H1 (cell line): ENCODE results near the gene GDPD4. TPM values are rescaled to one million over a fixed set of nuclear protein-coding genes. Genes with fewer than 3 reads are reported as not detected.

Source experiments
- CTCF ChIA-PET: fragments of 300-600 bp; sonication (Branson Sonifier 250); formaldehyde crosslinking; loops from one replicate; lab custom pipeline; 2021; ENCODE audit not compliant: partially characterized antibody; lab: Charles Lee
- POLR2A ChIA-PET: fragments of 300-600 bp; sonication (Branson Sonifier 250); formaldehyde crosslinking; loops from one replicate; lab custom pipeline; 2021; ENCODE audit warnings: inconsistent platforms; ENCODE audit not compliant: partially characterized antibody; lab: Charles Lee
- DNase-seq, 2 experiments: peaks; one replicate each; pipeline versions ENCODE4 v3.0.0 to v3.0.0-alpha.2; 2010 to 2022; ENCODE audit warnings: low spot score in 2 of 2, low read depth in 1 of 2, mixed read lengths in 1 of 2
- FAIRE-seq: peaks from 2 replicates; lab custom pipeline; 2011; peaks lifted over from hg19 to GRCh38; lab: Jason Lieb, UNC
- H2AFZ ChIP-seq: 2 replicates; pipeline ENCODE4 v1.8.1; 2012; ENCODE audit warnings: low read length, inconsistent platforms
- H2AK5ac ChIP-seq: 2 replicates; pipeline ENCODE4 v1.6.1; 2013; ENCODE audit warnings: low read depth, low read length
- H2BK120ac ChIP-seq: replicated peaks from 2 replicates; pipeline ENCODE3; 2013; ENCODE audit warnings: low read depth, low read length, inconsistent platforms
- H2BK12ac ChIP-seq: 2 replicates; pipeline ENCODE4 v1.6.1; 2013; ENCODE audit warnings: low read depth, low read length
- H2BK15ac ChIP-seq: 2 replicates; pipeline ENCODE4 v1.6.1; 2013; ENCODE audit warnings: low read length
- H2BK20ac ChIP-seq: 2 replicates; pipeline ENCODE4 v1.6.1; 2013; ENCODE audit warnings: low read length
- H2BK5ac ChIP-seq: 2 replicates; pipeline ENCODE4 v1.6.1; 2013; ENCODE audit warnings: low read depth, low read length
- H3K14ac ChIP-seq: 2 replicates; pipeline ENCODE4 v1.6.1; 2013; ENCODE audit warnings: inconsistent platforms; ENCODE audit not compliant: insufficient read length
- H3K18ac ChIP-seq: 2 replicates; pipeline ENCODE4 v1.6.1; 2013; ENCODE audit warnings: low read length; ENCODE audit errors: extremely low read depth
- H3K23ac ChIP-seq: 2 replicates; pipeline ENCODE4 v1.6.1; 2013; ENCODE audit warnings: inconsistent platforms; ENCODE audit not compliant: insufficient read length
- H3K23me2 ChIP-seq: 2 replicates; pipeline ENCODE4 v1.6.1; 2013; ENCODE audit warnings: low read depth, low read length
- H3K27ac ChIP-seq: 2 replicates; pipeline ENCODE4 v1.6.1; 2011; ENCODE audit warnings: low read depth, low read length, inconsistent platforms
- H3K27me3 ChIP-seq, 4 experiments: replicated peaks in 1 of 4; 1 replicate in 1 of 4; 2 replicates in 3 of 4; pipeline versions ENCODE4 v1.6.1 to v1.8.1; 2011 to 2013; ENCODE audit warnings: low read length in 3 of 4, mild to moderate bottlenecking in 3 of 4, inconsistent platforms in 2 of 4, mixed read lengths in 2 of 4, moderate library complexity in 1 of 4; ENCODE audit not compliant: control insufficient read depth in 3 of 4, insufficient read depth in 3 of 4; ENCODE audit errors: extremely low read depth in 1 of 4
- H3K36me3 ChIP-seq, 4 experiments: 2 replicates each; pipeline versions ENCODE4 v1.6.1 to v1.8.1; 2011 to 2013; ENCODE audit warnings: mild to moderate bottlenecking in 4 of 4, low read length in 3 of 4, moderate library complexity in 2 of 4, control low read depth in 1 of 4, inconsistent platforms in 1 of 4; ENCODE audit not compliant: insufficient read depth in 4 of 4, control insufficient read depth in 2 of 4
- H3K4ac ChIP-seq: replicated peaks from 2 replicates; pipeline ENCODE3; 2013; ENCODE audit warnings: low read length, low read depth, mixed read lengths, inconsistent platforms; ENCODE audit not compliant: insufficient read length
- H3K4me1 ChIP-seq, 4 experiments: replicated peaks in 1 of 4; 1 replicate in 1 of 4; 2 replicates in 3 of 4; pipeline versions ENCODE4 v1.6.1 to v1.8.1; 2011 to 2013; ENCODE audit warnings: low read length in 3 of 4, inconsistent platforms in 2 of 4, mixed read lengths in 1 of 4; ENCODE audit not compliant: insufficient read depth in 4 of 4, control insufficient read depth in 3 of 4
- H3K4me2 ChIP-seq, 2 experiments: 2 replicates each; pipeline versions ENCODE4 v1.6.1 to v1.8.1; 2011 to 2013; ENCODE audit warnings: low read depth in 2 of 2, low read length in 2 of 2, control low read depth in 1 of 2, inconsistent platforms in 1 of 2, mild to moderate bottlenecking in 1 of 2; ENCODE audit not compliant: insufficient read depth in 1 of 2
- H3K4me3 ChIP-seq, 4 experiments: fragments of 200-600, 300-600 bp in 1 of 4; sonication (generic), shearing (Covaris generic), sonication (Bioruptor Twin) in 1 of 4; 2 replicates each; pipeline versions ENCODE4 v1.5.1 to v1.8.1; 2011 to 2016; ENCODE audit warnings: low read length in 4 of 4, low read depth in 3 of 4, control low read depth in 2 of 4, inconsistent platforms in 2 of 4, mild to moderate bottlenecking in 2 of 4, mixed read lengths in 1 of 4, moderate library complexity in 1 of 4; ENCODE audit not compliant: insufficient read depth in 2 of 4; ENCODE audit errors: extremely low read depth in 1 of 4
- H3K56ac ChIP-seq: replicated peaks from 2 replicates; pipeline ENCODE3; 2013; ENCODE audit warnings: low read depth, mild to moderate bottlenecking, mixed read lengths, low read length, inconsistent platforms; ENCODE audit not compliant: insufficient read length
- H3K79me1 ChIP-seq: 2 replicates; pipeline ENCODE4 v1.6.1; 2013; ENCODE audit warnings: low read depth, low read length, control low read depth
- H3K79me2 ChIP-seq, 2 experiments: 2 replicates each; pipeline versions ENCODE4 v1.6.1 to v1.8.1; 2012 to 2013; ENCODE audit warnings: low read length in 2 of 2, mild to moderate bottlenecking in 2 of 2, inconsistent platforms in 1 of 2; ENCODE audit not compliant: insufficient read depth in 2 of 2, control insufficient read depth in 1 of 2
- H3K9ac ChIP-seq, 4 experiments: replicated peaks in 1 of 4; 1 replicate in 1 of 4; 2 replicates in 3 of 4; pipeline versions ENCODE4 v1.6.1 to v1.8.1; 2011 to 2013; ENCODE audit warnings: low read depth in 3 of 4, low read length in 3 of 4, control low read depth in 2 of 4, mild to moderate bottlenecking in 2 of 4, moderate library complexity in 2 of 4, inconsistent platforms in 1 of 4; ENCODE audit errors: extremely low read depth in 1 of 4
- H3K9me3 ChIP-seq, 2 experiments: 2 replicates each; pipeline versions ENCODE4 v1.6.1 to v1.8.1; 2012 to 2013; ENCODE audit warnings: mild to moderate bottlenecking in 2 of 2, moderate library complexity in 2 of 2, control low read depth in 1 of 2, inconsistent platforms in 1 of 2, low read depth in 1 of 2, low read length in 1 of 2, mixed read lengths in 1 of 2; ENCODE audit not compliant: insufficient read depth in 2 of 2
- H4K20me1 ChIP-seq, 2 experiments: replicated peaks in 1 of 2; 2 replicates each; pipeline versions ENCODE3 to v1.8.1; 2011 to 2013; ENCODE audit warnings: inconsistent platforms in 2 of 2, low read length in 2 of 2, mild to moderate bottlenecking in 1 of 2; ENCODE audit not compliant: insufficient read depth in 2 of 2, control insufficient read depth in 1 of 2
- H4K5ac ChIP-seq: 2 replicates; pipeline ENCODE4 v1.6.1; 2013; ENCODE audit warnings: low read length, low read depth, mixed read lengths, inconsistent platforms; ENCODE audit not compliant: insufficient read length
- H4K8ac ChIP-seq: 2 replicates; pipeline ENCODE4 v1.8.0; 2013; ENCODE audit warnings: mild to moderate bottlenecking, moderate library complexity, low read length, inconsistent platforms; ENCODE audit not compliant: insufficient read depth; ENCODE audit errors: extremely low read depth
- H4K91ac ChIP-seq: replicated peaks from 2 replicates; pipeline ENCODE3; 2013; ENCODE audit warnings: low read length, mixed read lengths, inconsistent platforms; ENCODE audit not compliant: insufficient read length
- CBX8 ChIP-seq: fragments of 300-800, 300-1000 bp; sonication (generic); IDR thresholded peaks from 2 replicates; pipeline ENCODE4 v1.7.1; 2016; ENCODE audit warnings: low read depth, low read length, borderline replicate concordance
- CTBP2 ChIP-seq: IDR thresholded peaks from 2 replicates; pipeline ENCODE4 v1.7.0; 2011; ENCODE audit warnings: borderline replicate concordance, mild to moderate bottlenecking, moderate library complexity, mixed read lengths, low read length; ENCODE audit not compliant: insufficient read depth, insufficient read length
- GTF2F1 ChIP-seq: IDR thresholded peaks from 2 replicates; pipeline ENCODE4 v1.6.1; 2012; ENCODE audit warnings: low read depth, low read length, improper control_type of control experiment, borderline replicate concordance
- KDM4A ChIP-seq: IDR thresholded peaks from one replicate; pipeline ENCODE4 v1.7.1; 2012; ENCODE audit warnings: low read depth, mild to moderate bottlenecking, moderate library complexity, low read length, inconsistent platforms; ENCODE audit not compliant: severe bottlenecking
- MAFK ChIP-seq: IDR thresholded peaks from 2 replicates; pipeline ENCODE4 v1.6.1; 2012; ENCODE audit warnings: low read depth, mild to moderate bottlenecking, improper control_type of control experiment, low read length
- SP2 ChIP-seq: IDR thresholded peaks from 2 replicates; pipeline ENCODE4 v1.6.1; 2012; ENCODE audit warnings: mild to moderate bottlenecking, low read length, inconsistent platforms
- SUZ12 ChIP-seq: fragments of 200-600 bp; sonication (generic); IDR thresholded peaks from 2 replicates; pipeline ENCODE4 v1.6.1; 2012; ENCODE audit warnings: mild to moderate bottlenecking, inconsistent platforms, low read length, moderate library complexity, mixed read lengths
- WGBS, 2 experiments: shearing (Covaris generic) in 1 of 2; methylation state at CpG; one replicate each; pipeline versions ENCODE4 v1.1.6 to v1.1.7; 2013 to 2015; ENCODE audit warnings: low lambda C conversion rate in 2 of 2, mixed read lengths in 2 of 2, inconsistent platforms in 1 of 2, low coverage in 1 of 2, missing lambda C conversion rate in 1 of 2; ENCODE audit not compliant: insufficient replicate concordance in 2 of 2, insufficient coverage in 1 of 2, insufficient read length in 1 of 2; ENCODE audit errors: extremely low coverage in 1 of 2, missing lambda C conversion rate in 1 of 2; 5-methylcytosine and 5-hydroxymethylcytosine counted together
- polyA plus RNA-seq, 7 experiments: library from polyadenylated mRNA; depleted of rRNA in 3 of 7; stranded (reverse) in 5 of 7; unstranded in 2 of 7; fragments of >200 nt in 5 of 7; fragments of 200-250 nt in 2 of 7; gene quantifications; 1 replicate in 5 of 7; 2 replicates in 1 of 7; 4 replicates in 1 of 7; pipeline versions ENCODE4 v1.2.1 to v1.2.3, GENCODE V29; 2011 to 2013; ENCODE audit warnings: missing spikeins in 2 of 7, mixed read lengths in 2 of 7
- total RNA-seq: library from RNA; stranded (reverse); fragmentation: NEBNext Ultra II Directional; extraction: Animal tissue kit (Norgen Biotek cat#: 25700); gene quantifications from 2 replicates; pipeline ENCODE4 v1.2.1, GENCODE V29; 2021
- TF ChIP-seq, protein P1 (sequence below): IDR thresholded peaks from 2 replicates; pipeline ENCODE4 v1.6.1; 2012; ENCODE audit warnings: inconsistent platforms
- TF ChIP-seq, protein P2 (sequence below): IDR thresholded peaks from 2 replicates; pipeline ENCODE4 v1.6.1; 2012; ENCODE audit warnings: low read length, inconsistent platforms

GDPD4 gene
- total and polyA plus RNA-seq, 2 of the 8 experiments (the other 6 are each of a cell fraction or from before 2014, with no cell fraction given), result not detected

DNA sequence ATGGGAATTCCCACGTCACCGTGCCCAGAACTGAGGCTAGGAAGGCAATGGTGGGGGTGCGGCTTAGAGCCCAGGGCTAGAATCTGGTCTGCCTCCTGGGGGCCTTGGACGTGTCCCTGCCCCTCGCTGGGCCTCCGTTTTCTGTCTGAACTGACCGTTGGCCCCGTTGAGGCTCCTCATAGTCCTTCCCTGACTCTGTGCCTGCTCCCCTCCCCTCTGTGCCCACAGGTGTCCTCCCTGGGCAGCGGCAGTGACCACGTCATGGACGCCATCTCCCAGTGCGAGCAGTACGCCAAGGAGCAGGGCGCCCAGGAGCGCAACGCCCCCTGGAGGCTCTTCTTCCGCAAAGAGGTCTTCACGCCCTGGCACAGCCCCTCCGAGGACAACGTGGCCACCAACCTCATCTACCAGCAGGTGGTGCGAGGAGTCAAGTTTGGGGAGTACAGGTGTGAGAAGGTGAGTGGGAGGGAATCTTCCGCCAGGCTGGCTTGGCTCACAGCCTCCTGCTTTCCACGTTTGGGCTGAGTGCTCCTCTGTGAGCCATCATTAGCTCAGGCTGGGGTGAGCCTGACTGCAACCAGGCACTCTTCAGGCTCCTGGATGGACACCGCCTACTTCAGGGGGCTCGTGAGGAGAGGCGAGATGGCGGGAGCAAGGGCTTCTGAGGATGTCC, 109.5 kb downstream of the GDPD4 start:
- Histone ChIP-seq H3K79me2 (no peaks in the 10 kb centered on the region), H2AFZ (peak overlapping the region; percentile 86; the same call in 1 of the 2 replicates), H3K4me3 (no peak overlapping the region), H3K23me2 (peaks cover 10% of the 10 kb centered on the region; the same call in 1 of the 2 replicates), H3K4ac (no peak overlapping the region), H4K20me1 (peaks cover 0 to 7% of the 10 kb centered on the region in 2 experiments), H2BK12ac (peak overlapping the region; percentile 27; the same call in 1 of the 2 replicates), H3K4me1 (peaks cover 0 to 7% (median 6%) of the 10 kb centered on the region in 4 experiments; a peak in 6 of 7 replicates), H4K8ac (peak overlapping the region; percentile 87), H2BK15ac (0 out of 2 replicates have a peak overlapping the region, but pooled peaks have one; percentile 3), H3K79me1 (no peaks in the 10 kb centered on the region), H3K27ac (no peak overlapping the region), H3K56ac (no peak overlapping the region), H3K27me3 (no peaks in the 10 kb centered on the region), H3K18ac (peak overlapping the region; percentile 14; the same call in 1 of the 2 replicates), H3K36me3 (no peaks in the 10 kb centered on the region; a peak in 1 of 8 replicates), H4K5ac (no peak overlapping the region), H3K4me2 (peak overlapping the region in 1 of 2 experiments; percentile 54; a peak in 3 of 4 replicates), H2BK120ac (no peak overlapping the region), H3K14ac (no peak overlapping the region), H3K9me3 (no peaks in the 10 kb centered on the region), H4K91ac (peak overlapping the region; percentile 13), H2AK5ac (no peak overlapping the region), H3K23ac (no peak overlapping the region), H2BK20ac (no peak overlapping the region), H2BK5ac (no peak overlapping the region), H3K9ac (no peak overlapping the region)
- ChIA-PET CTCF (interaction anchor here (0.6 to 8.0 kb wide), 20 partner anchors 8 to 428 kb away, joined by 3 to 248 read pairs (median 4); partner anchors contain the start of gene MYO7A), POLR2A (no interaction called here)
- peak; percentile 88 to 92 for DNase-seq
- peak; percentile 76 for FAIRE-seq
- WGBS, 2 experiments, result 47% methylated on average over 24 of the region's 27 CpGs; no CpG with 5 or more reads in 1 of the 2 experiments
- TF ChIP-seq GTF2F1 (0 out of 2 replicates have a peak, but pooled peaks have one; percentile 55), KDM4A (peak; percentile 47), SUZ12 (no peak), MAFK (no peak), CTBP2 (no peak), CBX8 (no peak), SP2 (no peak)
- TF ChIP-seq, protein P1, sequence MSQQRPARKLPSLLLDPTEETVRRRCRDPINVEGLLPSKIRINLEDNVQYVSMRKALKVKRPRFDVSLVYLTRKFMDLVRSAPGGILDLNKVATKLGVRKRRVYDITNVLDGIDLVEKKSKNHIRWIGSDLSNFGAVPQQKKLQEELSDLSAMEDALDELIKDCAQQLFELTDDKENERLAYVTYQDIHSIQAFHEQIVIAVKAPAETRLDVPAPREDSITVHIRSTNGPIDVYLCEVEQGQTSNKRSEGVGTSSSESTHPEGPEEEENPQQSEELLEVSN, result peak; percentile 95
- TF ChIP-seq, protein P2, sequence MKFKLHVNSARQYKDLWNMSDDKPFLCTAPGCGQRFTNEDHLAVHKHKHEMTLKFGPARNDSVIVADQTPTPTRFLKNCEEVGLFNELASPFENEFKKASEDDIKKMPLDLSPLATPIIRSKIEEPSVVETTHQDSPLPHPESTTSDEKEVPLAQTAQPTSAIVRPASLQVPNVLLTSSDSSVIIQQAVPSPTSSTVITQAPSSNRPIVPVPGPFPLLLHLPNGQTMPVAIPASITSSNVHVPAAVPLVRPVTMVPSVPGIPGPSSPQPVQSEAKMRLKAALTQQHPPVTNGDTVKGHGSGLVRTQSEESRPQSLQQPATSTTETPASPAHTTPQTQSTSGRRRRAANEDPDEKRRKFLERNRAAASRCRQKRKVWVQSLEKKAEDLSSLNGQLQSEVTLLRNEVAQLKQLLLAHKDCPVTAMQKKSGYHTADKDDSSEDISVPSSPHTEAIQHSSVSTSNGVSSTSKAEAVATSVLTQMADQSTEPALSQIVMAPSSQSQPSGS, result 0 out of 2 replicates have a peak, but pooled peaks have one; percentile 50
